SIG-M5 treated with dmso at 0.1 percent for 504 hours (cell line): Measurements from ENCODE around the gene IFNL1.
"Not testable (repeated sequence)": the region's sequence is repeated elsewhere in the genome, so short reads cannot be mapped to it uniquely, and the experiment has no call there.

Source experiments
- DNase-seq: peaks from one replicate; lab custom pipeline; 2025; ENCODE audit not compliant: unreplicated experiment; lab: John Stamatoyannopoulos, UW

IFNL1 gene

GRCh38 chr19:39270036-39270871, 26.0 kb upstream of the IFNL1 start:
- no peak for DNase-seq

GRCh38 chr19:39273859-39274258, 22.3 kb upstream of the IFNL1 start:
- not testable (repeated sequence) for DNase-seq

GRCh38 chr19:39275578-39275977, 20.6 kb upstream of the IFNL1 start:
- DNase-seq, result no peak

GRCh38 chr19:39276740-39277139, 19.5 kb upstream of the IFNL1 start:
- no peak for DNase-seq

GRCh38 chr19:39277598-39277997, 18.6 kb upstream of the IFNL1 start:
- DNase-seq, result no peak

- no peak for DNase-seq
These were observed 14.2 kb upstream of the IFNL1 start for GRCh38 chr19:39282021-39282420.

- no peak for DNase-seq
These were observed 12.2 kb upstream of the IFNL1 start for GRCh38 chr19:39284032-39284431.

GRCh38 chr19:39293394-39293793, 2.8 kb upstream of the IFNL1 start:
- no peak for DNase-seq

- no peak for DNase-seq
These were observed 699 bp downstream of the IFNL1 start for GRCh38 chr19:39296906-39297305.

GRCh38 chr19:39297931-39298634, 1.9 kb downstream of the IFNL1 start:
- DNase-seq, result no peak

GRCh38 chr19:39299404-39299803, 3.2 kb downstream of the IFNL1 start:
- no peak for DNase-seq

- DNase-seq, result no peak
These were observed 3.6 kb downstream of the IFNL1 start for GRCh38 chr19:39299832-39300231.

- DNase-seq, result no peak
These were observed 4.8 kb downstream of the IFNL1 start for GRCh38 chr19:39301021-39301420.

- no peak for DNase-seq
These were observed 5.4 kb downstream of the IFNL1 start for GRCh38 chr19:39301562-39301961.

GRCh38 chr19:39303373-39304184, 7.4 kb downstream of the IFNL1 start:
- DNase-seq, result no peak

- no peak for DNase-seq
These were observed 7.9 kb downstream of the IFNL1 start for GRCh38 chr19:39304185-39304513.

- DNase-seq, result no peak
These were observed 8.7 kb downstream of the IFNL1 start for GRCh38 chr19:39304701-39305571.

- DNase-seq, result no peak
These were observed 9.9 kb downstream of the IFNL1 start for GRCh38 chr19:39306075-39306474.

GRCh38 chr19:39307046-39307821, 11.0 kb downstream of the IFNL1 start:
- no peak for DNase-seq
